Breast epithelium (tissue), 4 donors: ENCODE data around the gene SLC44A4. TPM values are rescaled to one million over a fixed set of nuclear protein-coding genes. Genes with fewer than 3 reads are reported as not detected.

ENCODE experiments used
- DNase-seq, 2 donors: peaks; one replicate each; pipeline ENCODE4 v3.0.0-alpha.2; 2019; ENCODE audit warnings: low spot score in 2 of 2
- H3K27ac ChIP-seq, 2 donors: fragments of 200-600 bp; sonication (generic) in 1 of 2; one replicate each; pipeline ENCODE4 v1.5.1; 2016 to 2019; ENCODE audit warnings: mild to moderate bottlenecking in 1 of 2
- H3K27me3 ChIP-seq, 2 donors: fragments of 200-600 bp; sonication (generic) in 1 of 2; one replicate each; pipeline versions ENCODE4 v1.5.1 to v1.6.0; 2017 to 2019; ENCODE audit warnings: control low read depth in 1 of 2, mild to moderate bottlenecking in 1 of 2
- H3K36me3 ChIP-seq: fragments of 200-600 bp; one replicate; pipeline ENCODE4 v1.5.1; 2019
- H3K4me1 ChIP-seq, 2 donors: fragments of 200-600 bp; sonication (generic); one replicate each; pipeline ENCODE4 v1.5.1; 2016 to 2019; ENCODE audit warnings: control low read depth in 1 of 2
- H3K4me3 ChIP-seq, 3 donors: fragments of 200-600 bp; sonication (generic); 1 replicate in 2 of 3; 2 replicates in 1 of 3; pipeline ENCODE4 v1.5.1; 2016 to 2019; ENCODE audit warnings: mild to moderate bottlenecking in 3 of 3, moderate library complexity in 2 of 3
- H3K9me3 ChIP-seq, 2 donors: fragments of 200-600 bp; sonication (generic) in 1 of 2; one replicate each; pipeline ENCODE4 v1.5.1; 2016 to 2019; ENCODE audit warnings: control low read depth in 1 of 2
- POLR2A ChIP-seq: fragments of 450-650 bp; IDR thresholded peaks from one replicate; pipeline ENCODE4 v1.6.1; 2016; ENCODE audit warnings: antibody characterized with exemption, mild to moderate bottlenecking, moderate library complexity
- POLR2AphosphoS5 ChIP-seq, 3 donors: sonication (generic); formaldehyde crosslinking; IDR thresholded peaks; one replicate each; pipeline ENCODE4 v1.6.1; 2017; ENCODE audit warnings: antibody characterized with exemption in 3 of 3
- intact Hi-C: fragments of 100-400 bp; cut with DNase I; formaldehyde crosslinking; loops from one replicate; pipeline ENCODE4 v1.15.1; 2023; ENCODE audit warnings: low total_unique reads
- total RNA-seq, 3 donors: library from RNA; depleted of rRNA; stranded (reverse); fragments of >200 nt; gene quantifications; one replicate each; pipeline ENCODE4 v1.1.0, GENCODE V29; 2016
- TF ChIP-seq, protein P1 (sequence below), 3 donors: fragments of 450-650 bp; IDR thresholded peaks; one replicate each; pipeline ENCODE4 v1.5.1; 2016 to 2017; ENCODE audit warnings: antibody characterized with exemption in 3 of 3, mild to moderate bottlenecking in 3 of 3, moderate library complexity in 3 of 3

SLC44A4 gene
- total RNA-seq, 3 donors from 2014 or later = 0.32 to 35.4 (median 10.5) TPM

DNA sequence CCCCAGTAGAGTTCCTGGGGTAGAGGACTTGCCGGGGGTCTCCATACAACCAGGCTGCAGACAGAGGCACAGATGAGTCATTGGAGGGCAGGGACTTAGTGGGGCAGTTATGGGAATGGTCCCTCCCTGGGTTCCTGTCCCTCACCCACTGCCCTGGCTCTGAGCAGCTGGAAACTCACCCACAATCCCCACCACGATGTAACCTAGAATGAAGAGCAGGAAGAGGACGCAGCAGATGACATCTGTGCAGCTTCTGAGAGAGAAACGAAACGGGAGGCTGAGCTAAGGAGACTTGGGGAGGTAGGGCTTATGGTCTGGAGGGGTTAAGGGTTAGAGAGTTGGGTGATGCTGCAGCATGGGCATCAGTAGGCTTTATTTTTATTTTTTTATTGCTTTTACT, 2.9 kb downstream of the SLC44A4 start:
- intact Hi-C loops = no loop called here

DNA sequence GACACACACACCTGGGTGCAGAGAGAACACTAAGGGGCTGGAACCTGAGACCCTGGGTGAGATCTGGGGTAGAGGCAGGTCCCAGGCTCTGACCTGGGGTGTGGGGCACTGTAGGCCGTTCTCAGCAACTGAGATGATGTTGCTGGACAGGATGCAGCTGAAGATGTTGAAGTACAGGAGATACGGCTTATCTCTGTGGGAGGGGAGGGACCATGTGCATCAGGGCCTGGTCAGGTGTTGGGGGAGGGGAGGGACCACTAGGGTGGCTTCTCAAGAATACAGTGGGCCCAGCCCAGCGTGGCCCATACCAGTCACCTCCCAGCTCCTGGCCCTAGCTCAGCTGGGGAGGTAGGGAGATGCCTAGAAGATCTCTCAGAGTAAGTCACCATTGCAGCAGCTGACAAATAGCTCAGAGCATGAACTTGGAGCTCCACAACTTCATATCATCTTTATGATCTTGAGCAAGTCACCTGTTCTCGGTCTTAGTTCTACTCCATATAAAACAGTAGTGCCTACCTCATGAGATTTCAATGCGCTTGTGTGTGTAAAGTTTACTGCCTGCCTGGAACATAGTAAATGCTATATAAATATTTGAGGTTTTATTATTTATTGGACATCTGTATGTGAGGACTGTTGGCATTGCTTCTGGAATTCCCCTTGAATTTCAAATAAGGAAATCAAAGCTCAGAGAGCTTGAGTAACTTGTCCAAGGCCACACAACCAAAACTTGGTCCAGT, 3.8 kb downstream of the SLC44A4 start:
- Histone ChIP-seq H3K27me3 (no peaks in the 10 kb centered on the region), H3K4me3 (no peak overlapping the region), H3K9me3 (no peaks in the 10 kb centered on the region), H3K27ac (no peak overlapping the region), H3K36me3 (no peaks in the 10 kb centered on the region), H3K4me1 (no peaks in the 10 kb centered on the region)
- TF ChIP-seq POLR2A (no peak), POLR2AphosphoS5 (IDR thresholded peaks at IDR 0.05) (no peak)
- TF ChIP-seq, protein P1, sequence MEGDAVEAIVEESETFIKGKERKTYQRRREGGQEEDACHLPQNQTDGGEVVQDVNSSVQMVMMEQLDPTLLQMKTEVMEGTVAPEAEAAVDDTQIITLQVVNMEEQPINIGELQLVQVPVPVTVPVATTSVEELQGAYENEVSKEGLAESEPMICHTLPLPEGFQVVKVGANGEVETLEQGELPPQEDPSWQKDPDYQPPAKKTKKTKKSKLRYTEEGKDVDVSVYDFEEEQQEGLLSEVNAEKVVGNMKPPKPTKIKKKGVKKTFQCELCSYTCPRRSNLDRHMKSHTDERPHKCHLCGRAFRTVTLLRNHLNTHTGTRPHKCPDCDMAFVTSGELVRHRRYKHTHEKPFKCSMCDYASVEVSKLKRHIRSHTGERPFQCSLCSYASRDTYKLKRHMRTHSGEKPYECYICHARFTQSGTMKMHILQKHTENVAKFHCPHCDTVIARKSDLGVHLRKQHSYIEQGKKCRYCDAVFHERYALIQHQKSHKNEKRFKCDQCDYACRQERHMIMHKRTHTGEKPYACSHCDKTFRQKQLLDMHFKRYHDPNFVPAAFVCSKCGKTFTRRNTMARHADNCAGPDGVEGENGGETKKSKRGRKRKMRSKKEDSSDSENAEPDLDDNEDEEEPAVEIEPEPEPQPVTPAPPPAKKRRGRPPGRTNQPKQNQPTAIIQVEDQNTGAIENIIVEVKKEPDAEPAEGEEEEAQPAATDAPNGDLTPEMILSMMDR (IDR thresholded peaks at IDR 0.05) = no peak
- intact Hi-C loops = no loop called here
- no peak for DNase-seq

More for the DNA sequence above, 2.9 kb downstream of the SLC44A4 start:
- DNase-seq = no peak
- H3K4me3 ChIP-seq = no peak overlapping the region
- peaks cover 4% of the 10 kb centered on the region for H3K36me3 ChIP-seq
- no peaks in the 10 kb centered on the region for H3K9me3 ChIP-seq
- H3K27me3 ChIP-seq = no peaks in the 10 kb centered on the region
- no peaks in the 10 kb centered on the region for H3K4me1 ChIP-seq
- H3K27ac ChIP-seq = no peak overlapping the region
- TF ChIP-seq POLR2A (no peak), POLR2AphosphoS5 (IDR thresholded peaks at IDR 0.05) (no peak)
- TF ChIP-seq, protein P1 (IDR thresholded peaks at IDR 0.05) = no peak

DNA sequence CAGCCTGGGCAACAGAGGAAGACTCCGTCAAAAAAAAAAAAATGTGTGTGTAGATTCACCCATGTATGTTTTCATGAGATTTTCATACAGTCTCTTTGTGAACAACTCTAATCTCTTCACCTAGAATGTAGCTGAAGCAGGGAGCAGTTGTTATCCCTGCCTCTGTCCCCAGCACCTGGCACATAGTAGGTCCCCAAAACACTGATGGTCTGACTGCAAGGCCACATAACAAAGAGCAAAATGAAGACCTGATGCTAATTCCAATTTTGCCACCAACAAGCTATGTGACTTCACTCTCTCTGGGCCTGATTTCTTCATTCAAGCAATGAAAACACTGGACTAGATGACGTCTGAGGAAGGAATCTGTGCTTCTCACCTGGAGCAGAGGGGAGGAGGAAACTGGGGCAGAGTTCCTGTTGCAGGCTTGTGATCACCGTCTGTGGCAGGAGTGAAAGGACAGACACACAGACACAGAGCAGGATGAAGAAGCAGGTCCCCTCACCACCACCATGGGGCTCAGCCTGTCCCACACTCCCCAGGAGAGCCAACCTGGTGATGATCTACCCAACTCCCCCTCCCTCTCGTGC, 4.6 kb downstream of the SLC44A4 start:
- no peaks in the 10 kb centered on the region for H3K4me1 ChIP-seq
- H3K27me3 ChIP-seq = no peaks in the 10 kb centered on the region
- intact Hi-C loops = no loop called here
- H3K4me3 ChIP-seq = no peak overlapping the region
- no peaks in the 10 kb centered on the region for H3K9me3 ChIP-seq
- no peak for DNase-seq
- no peaks in the 10 kb centered on the region for H3K36me3 ChIP-seq
- TF ChIP-seq POLR2AphosphoS5 (IDR thresholded peaks at IDR 0.05) (no peak), POLR2A (no peak)
- TF ChIP-seq, protein P1 (IDR thresholded peaks at IDR 0.05) = no peak
- H3K27ac ChIP-seq = no peak overlapping the region

- H3K4me1 ChIP-seq = no peaks in the 10 kb centered on the region
- TF ChIP-seq POLR2A (no peak), POLR2AphosphoS5 (IDR thresholded peaks at IDR 0.05) (no peak)
- TF ChIP-seq, protein P1 (IDR thresholded peaks at IDR 0.05) = no peak
- no peaks in the 10 kb centered on the region for H3K9me3 ChIP-seq
- no peak overlapping the region for H3K4me3 ChIP-seq
- no peak for DNase-seq
- H3K36me3 ChIP-seq = no peaks in the 10 kb centered on the region
- H3K27ac ChIP-seq = no peak overlapping the region
- intact Hi-C loops = no loop called here
- no peaks in the 10 kb centered on the region for H3K27me3 ChIP-seq
Observed at GRCh38 chr6:31871046-31871659, 7.6 kb downstream of the SLC44A4 start.

GRCh38 chr6:31870385-31870921, 8.3 kb downstream of the SLC44A4 start:
- DNase-seq = no peak
- H3K9me3 ChIP-seq = no peaks in the 10 kb centered on the region
- H3K27me3 ChIP-seq = no peaks in the 10 kb centered on the region

More at GRCh38 chr6:31870385-31870921, 8.3 kb downstream of the SLC44A4 start:
- intact Hi-C loops = no loop called here
- Histone ChIP-seq H3K4me3 (no peak overlapping the region), H3K27ac (no peak overlapping the region), H3K36me3 (no peaks in the 10 kb centered on the region), H3K4me1 (no peaks in the 10 kb centered on the region)
- TF ChIP-seq POLR2AphosphoS5 (IDR thresholded peaks at IDR 0.05) (no peak), POLR2A (no peak)
- TF ChIP-seq, protein P1 (IDR thresholded peaks at IDR 0.05) = no peak
